NCI-H146 treated with DMSO at 0.1 percent for 48 hours (cell line): Measurements from ENCODE around the gene ARHGAP12.

Experiments used
- DNase-seq: peaks from one replicate; lab custom pipeline; 2025; ENCODE audit not compliant: unreplicated experiment; lab: John Stamatoyannopoulos, UW

Gene ARHGAP12

DNA sequence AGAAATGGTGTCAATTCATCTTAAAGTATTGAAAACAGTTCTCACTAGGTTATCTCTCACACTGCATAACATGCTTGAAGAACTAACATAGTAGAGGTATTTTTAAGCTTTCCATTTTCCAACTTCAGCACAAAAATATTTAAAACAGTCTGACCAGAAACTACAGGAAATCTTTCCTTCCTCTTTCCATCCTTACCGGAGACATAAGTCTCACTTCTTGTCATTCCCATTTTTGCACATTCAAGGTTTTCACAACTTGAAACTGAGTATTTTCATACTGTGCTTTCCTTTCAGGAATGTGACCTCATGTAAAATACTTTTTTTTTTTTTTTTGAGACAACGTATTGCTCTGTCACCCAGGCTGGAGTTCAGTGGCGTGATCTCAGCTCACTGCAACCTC lies 45.2 kb downstream of the ARHGAP12 start:
- no peak for DNase-seq

DNA sequence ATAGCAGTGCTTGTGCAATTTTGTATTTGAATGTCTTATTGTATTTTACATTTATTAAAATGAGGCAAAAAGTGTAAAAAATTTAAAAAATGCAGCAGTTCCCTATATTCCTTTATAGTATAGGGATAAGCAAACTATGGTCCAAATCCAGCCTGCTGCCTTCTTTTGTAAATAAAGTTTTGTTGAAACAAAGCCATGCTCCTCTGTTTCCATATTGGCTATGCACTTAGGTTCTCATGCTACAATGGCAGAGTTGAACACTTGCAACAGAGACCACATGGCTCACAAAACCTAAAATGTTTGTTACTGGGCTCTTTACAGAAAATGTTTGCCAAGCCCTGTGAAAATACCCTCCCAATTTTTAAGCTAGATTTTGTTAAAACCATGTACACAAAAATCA lies 50.1 kb downstream of the ARHGAP12 start:
- DNase-seq, result no peak

DNA sequence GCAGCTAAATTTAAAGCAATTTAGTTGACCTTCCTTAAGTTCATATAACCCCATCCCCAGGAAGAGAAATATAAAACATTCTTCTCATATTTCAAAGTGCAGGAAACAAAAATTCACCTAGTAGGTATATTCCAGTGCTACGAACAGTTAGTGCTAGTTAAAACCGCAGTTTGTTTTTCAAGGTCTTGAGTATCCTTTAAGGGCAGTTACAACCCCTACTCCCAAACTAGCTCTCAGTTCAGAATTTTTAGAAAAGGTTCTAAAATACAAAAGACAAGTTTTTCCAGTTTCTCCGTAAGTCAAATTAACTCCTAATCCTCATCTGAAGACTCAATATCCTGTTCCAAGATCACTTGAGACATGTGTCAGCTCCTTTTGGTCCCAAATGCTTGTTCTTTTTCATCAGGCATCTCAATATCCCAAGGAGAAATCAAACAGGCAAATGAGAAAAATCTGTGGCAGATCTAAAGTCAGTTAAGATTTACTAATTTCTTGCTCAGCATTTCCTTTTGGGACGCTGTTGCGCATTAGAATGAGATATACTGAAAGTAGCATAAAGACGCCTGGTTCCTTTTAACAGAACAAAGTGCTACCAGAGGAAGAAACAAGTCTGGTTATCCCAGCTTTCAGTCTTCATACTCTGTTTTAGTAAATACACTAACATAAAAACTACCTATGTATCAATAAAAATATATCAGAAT lies 51.8 kb downstream of the ARHGAP12 start:
- DNase-seq, result no peak

DNA sequence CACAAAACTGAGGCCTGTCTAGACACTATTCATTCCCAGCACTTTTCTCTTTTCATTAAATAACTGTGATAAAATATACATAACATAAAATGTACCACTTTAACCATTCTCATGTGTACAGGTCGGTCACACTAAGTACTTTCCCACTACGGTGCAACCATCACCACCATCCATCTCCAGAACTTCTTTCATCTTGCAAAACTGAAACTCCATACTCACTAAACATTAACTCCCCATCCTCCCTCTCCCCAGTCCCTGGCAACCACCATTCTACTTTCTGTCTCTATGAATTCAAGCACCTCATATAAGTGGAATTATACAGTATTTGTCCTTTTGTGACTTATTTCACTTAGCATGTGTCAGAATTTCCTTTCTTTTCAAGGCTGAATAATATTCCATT lies 53.0 kb downstream of the ARHGAP12 start:
- DNase-seq, result no peak

DNA sequence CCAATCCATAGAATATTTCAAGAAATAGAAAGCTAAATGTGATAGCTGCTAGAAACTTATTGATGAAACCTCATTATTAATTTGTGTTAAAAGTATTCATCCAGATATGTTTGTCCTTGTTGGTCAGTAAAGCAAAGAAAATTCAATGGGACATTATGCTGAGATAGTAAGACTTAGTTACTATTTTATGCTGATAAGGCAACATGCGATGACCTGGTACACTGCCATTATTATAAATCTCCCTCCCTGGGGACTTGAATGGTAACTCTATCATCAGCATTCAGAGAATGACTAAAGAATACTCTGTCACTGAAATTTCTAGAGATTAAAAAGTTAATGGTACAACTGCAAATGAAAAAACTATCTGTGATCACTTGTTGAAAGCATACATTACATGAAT lies 54.9 kb downstream of the ARHGAP12 start:
- no peak for DNase-seq

DNA sequence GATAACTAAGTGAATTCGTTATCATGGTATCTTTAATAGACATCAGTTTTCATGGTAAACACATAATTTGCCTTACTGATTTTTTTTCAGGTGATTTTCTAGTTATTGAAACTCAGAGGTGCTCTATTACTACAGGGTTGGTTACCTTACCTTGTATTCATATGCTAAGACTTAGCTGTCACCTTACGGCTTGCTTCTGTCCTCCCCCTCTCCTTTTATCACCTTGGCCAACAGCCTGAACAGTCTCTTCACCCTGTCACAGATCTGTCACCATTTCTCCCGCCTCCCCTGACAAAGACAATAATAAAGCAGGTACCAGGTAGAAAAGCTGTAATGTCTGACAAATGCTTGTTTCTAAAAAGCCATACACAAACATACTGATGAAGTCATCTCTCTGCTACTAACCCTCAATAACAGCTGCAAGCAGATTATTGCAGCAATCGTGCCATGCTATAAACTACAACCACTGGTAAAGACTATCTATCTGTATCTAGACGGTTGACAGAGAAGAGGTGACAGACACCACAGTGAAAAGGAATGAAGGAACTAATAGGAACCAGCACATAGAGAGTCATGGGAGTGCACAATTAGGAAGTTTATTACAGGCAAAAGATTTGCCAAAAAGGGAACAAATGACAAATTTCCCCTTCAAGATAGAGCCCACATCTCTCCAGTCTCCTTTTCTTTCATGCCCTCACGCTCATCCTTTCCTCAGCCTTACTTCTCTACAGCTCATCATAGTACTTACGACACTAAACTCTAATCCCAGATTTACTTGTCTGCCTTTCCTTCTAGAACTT lies 57.2 kb downstream of the ARHGAP12 start:
- no peak for DNase-seq

DNA sequence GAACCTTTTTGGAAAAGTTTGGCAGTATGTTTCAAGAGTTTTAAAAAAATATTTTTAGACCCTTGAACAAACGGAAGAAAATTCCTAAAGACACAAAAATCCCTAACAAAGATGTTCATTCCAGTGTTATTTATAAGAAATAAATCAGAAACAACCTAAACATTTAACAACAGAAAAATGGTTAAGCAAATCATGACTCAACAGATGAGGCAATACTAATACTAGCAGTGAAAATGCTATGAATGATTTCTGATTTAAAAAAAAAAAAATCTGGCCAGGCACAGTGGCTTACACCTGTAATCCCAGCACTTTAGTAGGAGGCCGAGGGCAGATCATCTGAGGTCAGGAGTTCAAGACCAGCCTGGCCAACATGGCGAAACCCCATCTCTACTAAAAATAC lies 61.0 kb downstream of the ARHGAP12 start:
- no peak for DNase-seq

DNA sequence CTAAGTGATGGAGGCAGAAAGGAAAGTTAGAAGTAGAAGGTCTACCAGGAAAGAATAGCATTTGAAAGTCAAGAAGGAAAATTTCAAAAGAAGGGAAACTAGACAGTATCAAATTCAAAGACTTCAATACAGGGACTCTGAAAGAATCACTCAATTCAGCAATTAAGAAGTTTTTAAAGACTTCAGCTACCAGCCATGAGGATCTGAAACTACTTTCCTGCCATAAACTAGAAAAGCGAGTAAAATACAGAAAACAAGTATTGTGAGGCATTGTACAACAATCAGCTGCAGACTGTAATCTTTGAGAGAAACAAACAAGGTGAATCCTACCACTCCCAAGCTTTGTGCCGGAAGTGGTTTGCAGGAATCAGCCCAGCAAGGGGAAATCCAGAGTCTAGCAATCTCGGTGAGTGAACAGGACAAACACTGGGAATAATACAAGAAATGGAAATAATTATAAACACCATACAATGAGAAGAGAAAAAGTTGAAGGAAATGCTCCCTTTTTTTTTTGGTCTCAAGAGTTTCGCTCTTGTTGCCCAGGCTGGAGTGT lies 62.4 kb downstream of the ARHGAP12 start:
- no peak for DNase-seq

DNA sequence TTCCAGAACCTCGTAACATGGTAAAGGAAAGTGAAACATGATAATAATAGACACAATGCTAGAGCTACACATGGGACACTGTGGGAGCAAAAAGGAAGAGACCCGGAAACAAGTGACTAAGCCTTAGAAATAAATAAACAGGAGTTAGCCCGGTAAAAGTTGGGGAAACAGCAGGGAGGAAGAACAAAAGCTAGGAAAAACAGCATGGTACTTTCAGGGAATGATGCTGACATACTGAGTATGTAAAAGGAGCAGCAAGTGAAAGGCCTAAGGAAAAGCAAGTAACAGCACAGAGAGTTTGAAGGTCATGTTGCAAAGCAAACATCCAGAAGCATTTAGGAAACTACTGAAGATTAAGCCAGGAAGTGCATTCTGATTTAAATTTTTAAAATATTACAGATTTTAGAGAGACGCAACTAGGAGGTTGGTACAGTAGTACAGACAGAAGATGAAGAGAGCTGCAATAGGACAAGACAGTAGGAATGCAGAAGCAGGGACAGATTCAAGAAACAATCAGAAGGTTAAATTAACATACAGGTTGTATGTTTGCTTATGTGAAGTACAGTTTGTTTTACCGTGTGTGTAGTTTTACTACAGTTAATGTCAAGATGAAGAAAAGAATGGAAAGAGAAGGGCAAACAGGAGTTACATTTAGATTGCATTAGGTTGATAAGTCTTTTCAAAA lies 63.7 kb downstream of the ARHGAP12 start:
- no peak for DNase-seq

DNA sequence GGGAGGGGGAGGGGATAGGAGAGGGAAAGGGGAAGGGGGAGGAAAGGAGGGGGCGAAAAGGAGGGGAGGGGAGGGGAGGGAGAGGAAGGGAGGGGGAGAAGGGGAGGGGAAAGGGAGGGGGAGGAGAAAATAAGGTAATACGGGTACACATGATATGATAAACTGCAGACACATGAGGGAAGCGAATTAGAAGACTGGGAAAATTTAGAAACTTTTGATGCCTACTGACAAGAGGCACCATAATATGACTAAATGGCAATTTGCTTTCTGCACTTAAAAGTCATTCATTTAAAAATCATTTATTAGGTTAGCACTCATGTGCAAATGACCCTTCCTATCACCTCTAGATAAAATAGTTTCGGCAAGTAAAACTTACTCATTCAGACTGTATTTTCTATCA lies 73.6 kb downstream of the ARHGAP12 start:
- no peak for DNase-seq

DNA sequence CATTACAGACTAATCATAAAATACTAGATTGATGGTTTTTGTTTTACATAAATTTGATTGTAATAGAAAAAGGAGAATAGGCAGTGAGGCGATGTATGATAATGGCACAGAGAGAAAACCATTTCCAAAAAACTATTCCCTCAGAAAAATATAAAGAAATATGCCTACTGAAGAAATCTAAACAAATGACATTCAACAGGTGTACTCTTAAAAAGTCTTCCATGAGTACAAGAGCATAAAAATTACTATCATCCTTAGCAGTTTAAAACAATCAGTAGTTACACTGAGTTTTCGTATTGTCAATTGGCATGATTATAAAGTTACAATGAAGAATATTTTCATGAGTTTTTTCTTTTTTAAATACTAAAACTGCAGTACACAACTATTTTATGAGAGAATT lies 75.0 kb downstream of the ARHGAP12 start:
- DNase-seq, result no peak

DNA sequence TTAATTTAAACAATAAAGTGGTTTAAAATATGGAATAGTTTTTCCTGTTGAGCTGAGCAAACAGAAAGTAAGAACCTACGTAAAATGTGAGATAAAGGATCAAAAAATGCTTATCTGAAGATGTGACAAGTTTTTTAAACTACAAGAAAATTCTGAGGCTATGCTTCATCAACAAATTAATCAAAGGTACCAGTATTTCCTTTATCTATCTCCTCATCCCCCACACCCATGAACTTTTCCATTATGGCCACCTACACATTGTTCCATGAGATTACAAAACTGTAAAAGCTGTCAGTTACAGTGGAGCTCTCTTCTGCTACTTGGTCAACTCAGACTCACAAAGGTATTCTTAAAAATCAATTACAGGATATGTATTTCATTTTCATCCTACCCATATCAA lies 77.4 kb downstream of the ARHGAP12 start:
- no peak for DNase-seq

DNA sequence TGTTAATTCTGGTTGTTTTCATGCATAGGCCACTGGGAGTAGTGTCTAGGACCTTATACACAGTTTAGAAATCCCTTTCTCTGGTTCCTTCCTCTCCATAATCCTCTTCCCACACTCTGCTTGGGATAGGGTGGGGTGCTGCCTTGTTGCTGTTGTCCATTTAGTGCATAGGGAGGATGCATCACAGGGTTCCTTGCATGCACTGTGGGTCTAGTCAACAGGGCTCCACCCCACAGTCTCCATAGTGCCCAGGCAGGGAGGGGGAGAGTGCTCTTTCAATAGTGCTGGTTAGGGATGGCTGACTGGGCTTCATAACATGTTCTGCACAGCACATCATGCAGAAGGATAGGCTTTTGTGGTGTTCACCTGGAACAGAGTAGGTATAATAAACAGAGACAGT lies 81.1 kb downstream of the ARHGAP12 start:
- DNase-seq, result no peak

DNA sequence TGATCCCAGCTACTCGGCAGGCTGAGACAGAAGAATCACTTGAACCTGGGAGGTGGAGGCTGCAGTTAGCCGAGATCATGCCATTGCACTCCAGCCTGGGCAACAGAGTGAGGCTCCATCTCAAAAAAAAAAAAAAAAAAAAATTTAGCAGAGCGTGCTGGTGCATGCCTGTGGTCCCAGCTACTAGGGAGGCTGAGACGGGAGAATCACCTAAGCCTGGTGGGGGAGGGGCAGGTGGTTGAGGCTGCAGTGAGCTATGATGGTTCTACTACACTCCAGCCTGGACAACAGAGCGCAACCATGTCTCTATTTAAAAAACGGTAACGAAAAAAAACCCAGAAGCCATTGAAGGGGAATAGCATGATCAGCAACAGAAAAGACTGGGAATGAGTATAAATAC lies 89.9 kb downstream of the ARHGAP12 start:
- no peak for DNase-seq

DNA sequence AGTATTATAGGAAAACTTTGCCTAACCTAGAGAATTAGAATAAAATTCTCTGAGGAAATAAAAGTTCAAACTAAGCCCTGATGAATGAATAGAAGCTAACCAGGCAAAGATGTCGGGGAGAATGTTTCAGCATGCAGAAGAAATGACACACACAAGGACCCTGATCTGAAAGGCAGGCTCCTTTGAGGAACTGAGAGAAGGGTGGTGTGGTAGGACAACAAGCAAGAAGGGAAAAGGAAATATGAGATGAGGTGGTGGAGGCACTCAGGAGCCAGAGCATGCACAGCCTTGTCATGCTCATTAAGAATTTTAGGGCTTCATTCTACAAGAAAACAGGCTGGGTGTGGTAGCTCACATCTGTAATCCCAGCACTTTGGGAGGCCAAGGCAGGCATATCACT lies 90.6 kb downstream of the ARHGAP12 start:
- DNase-seq, result no peak

DNA sequence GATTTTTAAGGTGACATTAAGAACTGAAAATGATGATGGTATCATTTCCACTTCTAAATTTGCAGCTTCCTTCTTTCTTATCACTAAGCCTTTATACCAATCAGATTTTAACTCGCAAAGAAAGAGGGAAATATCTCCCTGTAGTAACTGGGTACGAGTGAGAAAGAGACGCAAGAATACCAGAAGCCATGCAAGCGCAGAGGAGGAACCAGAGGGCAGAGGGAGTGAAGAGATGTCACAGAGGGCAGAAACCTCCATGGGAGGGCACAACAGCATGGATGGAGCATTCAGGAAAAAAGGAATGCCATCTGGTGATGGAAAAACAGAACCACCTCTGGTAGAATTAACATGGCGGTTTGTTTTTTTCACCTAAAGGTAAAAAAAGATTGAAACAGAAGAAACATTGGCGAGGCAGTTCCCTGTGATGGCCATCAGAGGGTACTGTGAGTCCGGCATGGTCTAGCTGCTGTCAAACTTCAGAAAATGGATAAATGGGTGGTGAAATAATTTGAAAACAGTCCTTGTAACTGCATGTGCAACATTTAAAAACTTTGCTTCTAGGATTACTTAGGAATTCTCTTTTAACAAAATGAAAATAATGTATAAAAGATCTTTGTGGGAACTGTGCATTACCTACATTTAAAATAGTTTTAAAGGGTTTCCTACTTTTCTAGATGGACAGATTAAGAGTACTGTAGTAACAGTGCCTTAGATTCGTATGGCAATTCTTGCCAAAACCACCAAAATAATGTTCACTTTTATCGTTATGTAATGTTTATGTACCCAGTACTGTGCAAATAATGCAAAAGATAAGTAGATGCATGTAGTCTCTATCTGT lies 91.8 kb downstream of the ARHGAP12 start:
- DNase-seq, result peak; percentile 2

DNA sequence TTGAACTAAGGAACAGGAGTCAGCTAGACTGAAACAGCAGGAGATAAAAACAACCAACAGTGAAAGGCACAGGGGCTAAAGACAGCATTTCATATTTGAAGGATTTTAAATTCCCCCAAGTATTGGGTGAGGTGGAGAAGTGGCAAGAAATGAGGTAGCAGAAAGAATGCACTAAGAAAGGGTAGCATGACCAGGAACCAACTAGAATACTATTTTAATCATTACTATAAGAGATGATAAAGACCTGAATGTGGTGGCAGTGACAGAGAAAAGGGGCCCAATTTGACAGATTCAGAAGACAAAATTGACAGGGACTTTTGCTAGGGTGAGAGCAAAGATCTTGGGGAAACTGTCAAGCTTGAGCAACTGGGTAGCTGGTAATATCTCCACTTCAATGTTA lies 94.9 kb downstream of the ARHGAP12 start:
- no peak for DNase-seq

DNA sequence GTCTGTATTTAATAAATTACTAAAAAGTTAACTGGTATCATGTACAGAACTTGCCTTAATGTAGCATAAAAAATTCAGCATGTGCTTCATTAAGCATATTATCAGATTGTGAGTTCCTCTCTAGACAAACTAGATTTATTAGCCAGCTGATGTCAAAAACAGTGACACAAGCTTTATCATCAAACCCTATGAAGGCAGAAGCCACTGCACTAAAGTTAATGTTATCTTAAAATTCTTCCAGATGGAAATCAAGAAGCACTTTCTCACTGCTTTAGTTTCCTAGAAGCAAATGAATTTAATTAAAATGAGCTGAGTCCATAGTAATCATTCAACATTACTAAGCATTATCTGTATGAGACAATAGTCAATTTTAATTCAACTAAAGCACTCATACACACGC lies 96.4 kb downstream of the ARHGAP12 start:
- DNase-seq, result no peak

DNA sequence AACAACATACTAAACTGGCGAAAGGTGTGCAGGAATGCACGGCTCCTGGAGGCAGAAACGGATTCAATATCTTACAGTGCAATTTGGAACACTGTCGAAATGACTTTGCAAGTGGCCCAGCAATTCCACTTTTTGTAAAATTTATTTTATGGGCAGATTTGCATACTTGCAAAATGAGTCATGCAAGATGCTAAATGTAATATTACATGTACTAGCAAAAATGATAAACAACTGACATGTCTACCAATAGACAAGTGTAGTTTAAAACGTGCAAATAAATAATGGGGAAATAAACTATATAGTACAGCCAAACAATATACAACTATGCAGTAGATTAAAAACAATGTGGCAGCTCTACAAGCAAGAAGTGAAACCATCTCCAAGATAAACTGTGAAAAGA lies 97.7 kb downstream of the ARHGAP12 start:
- DNase-seq, result no peak

DNA sequence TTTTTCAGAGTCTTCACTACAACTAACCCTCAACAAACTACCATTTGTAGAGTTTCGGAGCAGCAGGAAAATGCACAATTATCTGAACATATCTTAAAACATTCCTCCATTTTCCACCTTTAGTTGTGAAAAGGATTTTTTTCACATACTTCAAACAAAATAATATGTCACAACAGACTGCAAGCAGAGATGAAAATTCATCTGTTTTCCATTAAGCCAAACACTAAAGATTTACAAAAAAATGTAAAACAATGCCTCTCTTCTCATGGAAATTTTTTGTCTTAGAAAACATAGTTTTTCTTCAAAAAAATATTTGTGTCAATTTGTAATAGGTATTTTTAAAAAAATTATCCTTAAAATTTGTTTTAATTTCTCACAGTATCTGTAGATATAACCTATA lies 98.9 kb downstream of the ARHGAP12 start:
- no peak for DNase-seq

DNA sequence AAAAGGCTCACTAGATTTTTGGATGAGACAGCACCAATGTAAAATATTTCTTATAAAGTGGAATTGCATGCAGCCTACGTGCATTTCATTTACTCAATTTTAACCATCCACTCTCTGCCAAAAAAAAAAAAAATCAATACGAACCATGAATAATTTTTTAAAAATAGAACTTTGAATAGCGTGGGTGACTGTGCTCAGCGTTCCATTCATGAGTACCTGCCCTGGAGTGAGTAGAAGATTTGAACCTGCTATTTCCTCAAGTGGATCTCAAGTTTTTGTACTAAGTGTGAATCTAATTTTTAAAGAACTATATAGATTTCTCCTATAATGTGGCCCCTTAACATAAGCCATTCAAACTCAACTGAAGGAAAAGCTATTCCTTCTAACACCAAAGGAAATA lies 105.3 kb downstream of the ARHGAP12 start:
- DNase-seq, result no peak
